ENCODE measurements around the gene PSRC1. TPM values are rescaled to one million over a fixed set of nuclear protein-coding genes. Genes with fewer than 3 reads are reported as not detected.
A peak's percentile ranks its signal among the peaks of the same experiment; 100 is the strongest.
"Not testable (repeated sequence)": the region's sequence is repeated elsewhere in the genome, so short reads cannot be mapped to it uniquely, and the experiment has no call there.

Gene PSRC1
- total and polyA plus RNA-seq, 12 donors = 0.52 to 13.2 (median 2.5) TPM

GRCh38 chr1:109290998-109291397, 8.1 kb upstream of the PSRC1 start:
- intact Hi-C loops (cut with DNase I) = no loop called here
- Histone ChIP-seq H3K27ac (no peak overlapping the region), H3K27me3 (no peaks in the 10 kb centered on the region), H3K9me3 (replicated peaks in 1 of 3) (no peaks in the 10 kb centered on the region), H3K4me3 (no peak overlapping the region), H3K4me1 (replicated peaks in 1 of 2) (no peaks in the 10 kb centered on the region), H3K36me3 (replicated peaks in 1 of 2) (no peaks in the 10 kb centered on the region)
- no peak for TF ChIP-seq CTCF (IDR thresholded peaks at IDR 0.05)
- no peak for TF ChIP-seq POLR2A (IDR thresholded peaks at IDR 0.05)
- peak in 2 of 7 donors; percentile 33 to 52 for DNase-seq
- 73 to 80% (median 78%) methylated on average over 6 of the region's 6 CpGs for WGBS, 4 donors

GRCh38 chr1:109290137-109290536, 7.2 kb upstream of the PSRC1 start:
- WGBS, 4 donors = 85 to 93% (median 87%) methylated on average over 1 of the region's 1 CpG

GRCh38 chr1:109286762-109287161, 3.8 kb upstream of the PSRC1 start:
- DNase-seq; intact Hi-C loops (cut with DNase I); H3K27ac ChIP-seq; H3K4me3 ChIP-seq; H3K27me3 ChIP-seq; H3K9me3 ChIP-seq (replicated peaks in 1 of 3); H3K36me3 ChIP-seq (replicated peaks in 1 of 2): not testable (repeated sequence)
- WGBS, 4 donors = 83 to 89% (median 85%) methylated on average over 5 of the region's 5 CpGs
- peaks cover 0 to 16% of the 10 kb centered on the region in 2 donors for H3K4me1 ChIP-seq (replicated peaks in 1 of 2)

More at GRCh38 chr1:109290137-109290536, 7.2 kb upstream of the PSRC1 start:
- intact Hi-C loops (cut with DNase I) = no loop called here
- no peak for DNase-seq
- H3K9me3 ChIP-seq (replicated peaks in 1 of 3) = no peaks in the 10 kb centered on the region
- no peak overlapping the region for H3K27ac ChIP-seq
- TF ChIP-seq POLR2A (IDR thresholded peaks at IDR 0.05) (no peak), CTCF (IDR thresholded peaks at IDR 0.05) (no peak)
- H3K36me3 ChIP-seq (replicated peaks in 1 of 2) = no peaks in the 10 kb centered on the region
- H3K4me1 ChIP-seq (replicated peaks in 1 of 2) = no peaks in the 10 kb centered on the region
- no peaks in the 10 kb centered on the region for H3K27me3 ChIP-seq
- H3K4me3 ChIP-seq = no peak overlapping the region

- TF ChIP-seq POLR2A (IDR thresholded peaks at IDR 0.05) (no peak), CTCF (IDR thresholded peaks at IDR 0.05) (no peak)
- Histone ChIP-seq H3K27ac (peak overlapping the region; percentile 73 to 94 (median 83)), H3K36me3 (replicated peaks in 1 of 2) (no peaks in the 10 kb centered on the region), H3K9me3 (replicated peaks in 1 of 3) (no peaks in the 10 kb centered on the region), H3K4me3 (peak overlapping the region; percentile 15 to 69 (median 42)), H3K27me3 (no peaks in the 10 kb centered on the region), H3K4me1 (replicated peaks in 1 of 2) (peaks cover 0 to 17% of the 10 kb centered on the region in 2 donors)
- whole genome bisulfite sequencing, 4 donors = 41 to 47% (median 45%) methylated on average over 17 of the region's 17 CpGs
- intact Hi-C loops (cut with DNase I) = no loop called here
- no peak for DNase-seq
These were observed 1.0 kb upstream of the PSRC1 start for GRCh38 chr1:109283748-109284600.
